HG02610 (cell line): ENCODE measurements around the gene KCNQ4.

Experiments used
- ATAC-seq: cut with Tn5 transposase; IDR thresholded peaks from one replicate; pipeline ENCODE4 v1.9.1; 2021; ENCODE audit warnings: mild to moderate bottlenecking, moderate library complexity; ENCODE audit not compliant: unreplicated experiment

The KCNQ4 gene

DNA sequence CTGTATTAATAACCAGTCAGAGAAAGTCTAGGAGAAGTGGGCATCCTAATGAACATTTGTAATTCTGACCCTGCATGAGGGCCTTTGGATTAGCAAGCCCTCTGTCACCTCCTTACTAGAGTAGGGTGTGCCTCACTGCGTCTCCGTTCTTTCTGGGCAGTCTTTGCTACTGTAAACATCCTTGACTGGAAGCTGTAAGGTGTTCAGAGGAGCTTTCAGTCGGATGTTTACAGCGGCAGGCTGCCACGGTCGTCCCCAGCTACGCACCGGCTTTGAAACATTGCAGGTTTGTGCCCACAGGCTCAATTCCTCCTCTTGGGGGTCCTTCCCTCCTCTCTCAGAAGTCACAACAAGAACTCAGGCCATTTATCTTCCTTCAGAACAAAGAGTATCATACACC is 29.4 kb upstream of the KCNQ4 start:
- ATAC-seq = no peak

DNA sequence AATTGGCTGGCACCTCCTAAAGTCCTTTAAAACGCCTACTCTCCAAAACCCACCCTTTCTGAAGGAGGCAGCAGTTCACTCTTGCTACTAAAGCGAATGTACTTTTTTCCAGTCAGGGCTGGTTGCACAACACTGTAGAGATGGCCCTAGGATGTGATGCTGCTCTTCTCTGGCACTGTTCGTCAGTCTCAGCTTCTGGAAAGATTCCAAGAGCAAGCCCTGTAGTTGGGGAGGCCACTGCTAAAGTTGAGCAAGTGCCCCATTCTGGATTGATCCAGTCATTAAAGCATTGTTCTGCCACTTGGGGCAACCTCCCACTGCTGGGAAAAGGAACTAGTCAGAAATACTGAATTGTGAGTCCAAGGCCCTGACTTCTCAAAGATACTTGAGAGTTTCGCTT is 28.5 kb upstream of the KCNQ4 start:
- no peak for ATAC-seq

DNA sequence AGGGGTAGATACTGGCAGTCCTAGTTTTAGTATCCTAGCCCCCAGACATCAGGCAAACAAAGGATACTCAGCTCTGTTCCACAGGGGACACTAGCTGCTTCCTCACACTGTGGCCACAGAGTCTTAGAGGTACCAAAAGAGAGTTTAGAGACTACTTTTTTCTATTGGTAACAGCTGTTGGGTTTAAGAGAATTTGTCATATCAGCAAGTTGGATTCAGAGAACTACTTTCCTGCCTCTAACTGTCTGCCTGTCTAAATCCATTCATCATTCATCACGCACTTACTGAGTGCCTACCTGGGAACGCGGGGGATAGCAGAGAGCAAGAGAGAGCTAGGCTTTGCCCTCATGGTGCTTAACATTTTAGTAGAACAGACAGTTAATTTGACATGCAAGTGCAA is 27.1 kb upstream of the KCNQ4 start:
- ATAC-seq = no peak

DNA sequence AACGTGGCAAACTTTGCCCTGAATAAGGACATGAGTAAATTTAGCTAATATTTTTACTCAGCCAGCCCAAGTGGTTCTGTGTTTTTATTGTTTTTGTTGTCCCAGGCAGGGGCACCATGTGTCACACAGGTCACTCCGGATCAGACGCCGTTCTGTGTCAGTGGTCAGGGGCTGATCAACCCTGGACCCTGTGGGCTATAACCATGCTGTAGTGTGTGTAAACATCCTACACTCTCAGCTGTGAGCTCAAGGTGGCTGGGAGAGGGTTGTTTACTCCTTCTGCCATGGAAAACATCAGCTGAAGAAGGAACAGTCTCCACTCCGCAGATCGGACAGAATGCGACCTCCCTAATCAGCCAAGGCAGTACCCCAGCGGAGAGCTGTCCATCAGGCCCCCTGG is 26.5 kb upstream of the KCNQ4 start:
- no peak for ATAC-seq

DNA sequence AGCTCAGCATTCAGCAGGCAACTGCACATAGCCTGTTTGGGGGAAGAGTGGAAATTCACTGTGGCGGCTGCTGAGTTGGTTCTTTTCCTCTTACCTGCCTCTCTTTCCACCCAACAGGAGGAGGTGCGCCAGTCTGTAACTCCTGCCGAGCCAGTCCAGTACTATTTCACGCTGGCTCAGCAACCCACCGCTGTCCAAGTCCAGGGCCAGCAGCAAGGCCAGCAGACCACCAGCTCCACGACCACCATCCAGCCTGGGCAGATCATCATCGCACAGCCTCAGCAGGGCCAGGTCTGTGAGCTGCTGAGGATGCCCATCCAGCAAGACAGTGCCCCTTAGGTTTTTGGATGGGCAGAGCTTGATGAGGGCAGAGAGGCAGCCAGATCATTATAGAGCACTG is 25.6 kb upstream of the KCNQ4 start:
- ATAC-seq = no peak

DNA sequence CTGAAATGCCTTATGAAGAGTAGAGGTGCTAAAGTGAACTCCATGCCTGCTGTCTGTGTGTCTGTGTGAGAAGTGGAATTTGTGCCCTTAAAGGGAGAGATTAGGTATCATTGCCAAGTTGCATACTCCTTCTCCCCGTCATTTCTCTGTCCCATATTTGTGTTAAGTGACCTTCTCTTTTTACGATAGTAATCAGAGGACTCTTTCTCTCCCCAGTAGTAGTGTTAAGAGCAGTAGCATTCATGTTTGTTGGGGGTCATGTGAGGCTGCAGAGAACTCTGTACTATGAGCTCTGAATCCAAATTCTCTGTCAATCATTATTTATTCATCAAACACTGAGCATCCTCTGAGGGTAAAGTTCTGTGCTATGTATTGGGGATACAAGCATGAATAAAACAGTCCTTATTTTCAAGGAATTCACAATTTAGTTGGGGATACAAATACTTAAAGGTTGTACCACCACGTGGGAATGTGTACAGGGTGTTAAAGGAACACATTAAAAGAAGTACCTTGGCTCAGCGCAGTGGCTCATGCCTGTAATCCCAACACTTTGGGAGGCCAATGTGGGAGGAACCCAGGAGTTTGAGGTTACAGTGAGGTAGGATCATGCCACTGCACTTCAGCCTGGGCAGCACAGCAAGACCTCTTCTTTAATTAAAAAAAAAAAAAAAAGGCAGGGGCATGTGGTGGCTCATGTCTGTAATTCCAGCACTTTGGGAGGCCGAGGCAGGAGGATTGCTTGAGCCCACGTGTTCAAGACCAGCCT is 24.8 kb upstream of the KCNQ4 start:
- ATAC-seq = no peak

DNA sequence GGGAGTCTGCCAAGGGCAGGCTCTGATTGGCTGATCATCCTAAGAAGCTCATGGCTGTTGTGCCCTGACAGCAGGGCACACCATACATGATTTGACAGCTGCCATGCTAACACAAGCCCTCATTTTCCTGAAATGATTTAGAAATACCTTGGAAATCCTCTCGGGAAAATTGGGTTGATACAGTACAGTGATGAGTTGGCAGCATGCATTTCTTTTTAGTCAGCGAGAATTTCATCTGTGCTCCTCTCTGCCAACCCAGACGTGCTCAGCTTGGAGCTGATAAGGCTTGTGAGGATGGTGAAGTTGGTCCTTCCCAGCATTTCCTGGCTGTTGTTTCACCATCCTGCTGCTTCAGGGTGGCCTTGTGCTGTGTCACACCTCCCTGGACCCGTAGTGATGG is 22.6 kb upstream of the KCNQ4 start:
- no peak for ATAC-seq

DNA sequence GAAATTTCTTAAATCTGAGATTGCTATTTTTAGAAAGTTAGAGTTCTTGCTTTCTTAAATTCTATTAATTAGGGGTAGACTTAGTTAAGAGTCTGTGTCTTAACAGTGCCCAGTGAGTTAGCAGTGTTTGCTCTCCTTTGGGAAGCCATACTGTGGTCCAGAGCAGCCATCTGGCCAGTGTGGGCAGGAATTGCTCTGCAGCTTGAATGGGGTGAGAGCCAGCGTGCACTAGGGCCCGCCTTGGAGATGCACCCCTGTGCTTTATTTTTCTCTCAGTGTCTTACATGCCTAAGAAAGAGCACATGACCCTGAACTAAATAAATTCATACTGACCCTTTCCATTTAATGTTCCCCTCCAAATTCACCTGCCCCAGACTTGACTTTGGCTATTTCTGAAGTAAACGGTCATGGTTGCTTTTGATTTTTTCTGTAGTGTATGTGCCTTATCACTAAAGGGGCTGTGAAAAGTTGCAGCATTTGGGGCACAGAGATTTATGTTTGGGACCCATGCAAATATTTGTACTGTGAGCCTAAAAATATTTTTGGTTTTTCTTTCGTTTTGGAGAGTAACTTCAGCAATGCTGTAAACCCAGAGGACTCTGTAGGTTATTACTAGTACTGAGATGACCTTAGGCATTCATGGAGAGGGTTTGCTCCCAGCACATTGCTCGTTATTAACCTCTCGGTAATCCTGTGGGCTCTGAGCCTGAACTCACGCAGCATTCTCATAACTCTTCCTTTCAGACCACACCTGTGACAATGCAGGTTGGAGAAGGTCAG is 21.3 kb upstream of the KCNQ4 start:
- no peak for ATAC-seq

DNA sequence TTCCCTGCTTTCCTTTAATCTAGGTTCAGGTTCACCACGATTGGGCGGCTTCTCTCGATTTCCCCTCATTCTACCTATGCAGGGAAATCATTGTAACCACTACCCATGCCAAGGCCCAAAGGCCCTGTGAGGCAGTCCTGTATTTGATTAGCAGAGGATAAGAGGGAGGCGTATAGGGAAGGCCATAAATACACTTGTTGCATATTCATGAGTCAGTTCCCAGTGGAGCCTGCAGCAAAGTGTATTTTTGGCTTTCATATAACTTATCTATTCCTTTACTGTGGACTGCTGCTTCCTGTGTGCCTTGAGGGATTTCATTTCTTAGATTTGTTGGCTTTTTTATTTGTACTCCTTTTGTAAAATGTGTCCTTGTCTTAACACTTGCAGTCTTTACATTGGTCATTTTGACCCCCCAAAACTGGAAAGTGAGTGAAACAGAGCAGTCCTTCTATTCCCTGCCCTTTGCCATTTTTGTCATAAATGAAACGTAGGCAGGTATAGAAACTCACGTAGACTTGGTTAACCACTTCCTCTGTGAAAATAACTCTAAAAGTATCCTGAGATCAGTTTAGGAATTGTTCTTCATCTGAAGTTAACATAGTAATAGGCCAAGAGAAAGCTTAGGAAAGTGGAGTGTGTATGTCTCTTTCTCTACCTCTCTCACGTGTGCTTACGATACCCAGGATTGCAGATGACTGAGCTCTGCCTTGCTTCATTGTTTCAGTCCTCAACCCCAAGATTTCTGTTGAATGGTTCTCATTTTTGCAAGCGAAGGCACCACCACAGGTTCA is 19.6 kb upstream of the KCNQ4 start:
- no peak for ATAC-seq

DNA sequence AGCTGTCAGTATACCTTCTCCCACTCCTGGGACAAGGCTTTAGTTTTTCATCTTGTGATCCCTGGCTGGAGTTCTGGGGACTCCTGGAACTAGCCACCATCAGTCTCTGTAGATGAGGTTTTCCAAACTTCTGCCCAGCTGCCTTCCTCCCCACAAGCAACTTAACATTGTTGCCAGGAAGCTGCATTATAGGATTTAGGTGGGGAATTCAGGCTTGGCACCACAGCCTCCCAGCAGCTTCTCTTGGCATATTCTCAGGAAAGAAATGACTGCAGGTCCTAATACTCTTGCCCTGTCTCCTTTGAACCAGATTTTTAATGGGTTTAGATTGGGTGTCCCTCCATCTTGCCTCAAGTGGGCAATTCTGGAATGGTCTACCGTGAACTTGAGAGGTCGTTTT is 18.6 kb upstream of the KCNQ4 start:
- no peak for ATAC-seq

DNA sequence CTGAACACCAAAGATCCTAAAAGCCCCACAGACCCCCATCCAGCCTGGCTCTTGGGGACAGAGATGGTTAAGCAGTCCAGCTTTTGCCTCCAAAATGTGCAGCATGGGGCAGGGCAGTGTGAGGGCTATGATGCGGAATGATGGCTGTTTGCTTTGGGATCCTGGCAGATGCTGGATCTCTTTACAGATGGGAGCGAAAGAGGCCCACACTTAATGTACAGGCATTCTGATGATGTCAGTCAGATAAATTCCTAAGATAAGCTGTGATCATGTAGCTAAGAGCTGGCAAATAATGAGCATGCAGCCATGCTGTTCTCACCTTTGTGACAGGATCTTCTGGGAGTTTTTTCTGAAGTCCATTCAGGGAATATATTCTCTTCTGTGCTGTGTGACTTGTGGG is 17.6 kb upstream of the KCNQ4 start:
- no peak for ATAC-seq

DNA sequence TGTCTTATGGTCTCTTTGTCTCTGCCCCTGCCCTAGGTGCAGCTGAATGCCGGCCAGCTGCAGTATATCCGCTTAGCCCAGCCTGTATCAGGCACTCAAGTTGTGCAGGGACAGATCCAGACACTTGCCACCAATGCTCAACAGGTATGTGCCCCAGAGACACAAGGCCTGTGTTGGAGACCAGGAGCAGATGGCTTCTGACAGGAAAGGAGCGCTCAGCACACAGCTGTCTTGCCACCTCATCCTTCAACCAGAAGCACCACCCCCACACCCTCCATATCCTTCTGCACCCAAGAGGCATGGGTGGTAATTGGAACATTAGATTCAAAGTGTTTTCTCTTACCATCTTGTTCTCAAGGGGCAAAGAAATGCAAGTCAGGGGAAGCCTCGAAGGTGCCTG is 17.0 kb upstream of the KCNQ4 start:
- ATAC-seq = no peak

DNA sequence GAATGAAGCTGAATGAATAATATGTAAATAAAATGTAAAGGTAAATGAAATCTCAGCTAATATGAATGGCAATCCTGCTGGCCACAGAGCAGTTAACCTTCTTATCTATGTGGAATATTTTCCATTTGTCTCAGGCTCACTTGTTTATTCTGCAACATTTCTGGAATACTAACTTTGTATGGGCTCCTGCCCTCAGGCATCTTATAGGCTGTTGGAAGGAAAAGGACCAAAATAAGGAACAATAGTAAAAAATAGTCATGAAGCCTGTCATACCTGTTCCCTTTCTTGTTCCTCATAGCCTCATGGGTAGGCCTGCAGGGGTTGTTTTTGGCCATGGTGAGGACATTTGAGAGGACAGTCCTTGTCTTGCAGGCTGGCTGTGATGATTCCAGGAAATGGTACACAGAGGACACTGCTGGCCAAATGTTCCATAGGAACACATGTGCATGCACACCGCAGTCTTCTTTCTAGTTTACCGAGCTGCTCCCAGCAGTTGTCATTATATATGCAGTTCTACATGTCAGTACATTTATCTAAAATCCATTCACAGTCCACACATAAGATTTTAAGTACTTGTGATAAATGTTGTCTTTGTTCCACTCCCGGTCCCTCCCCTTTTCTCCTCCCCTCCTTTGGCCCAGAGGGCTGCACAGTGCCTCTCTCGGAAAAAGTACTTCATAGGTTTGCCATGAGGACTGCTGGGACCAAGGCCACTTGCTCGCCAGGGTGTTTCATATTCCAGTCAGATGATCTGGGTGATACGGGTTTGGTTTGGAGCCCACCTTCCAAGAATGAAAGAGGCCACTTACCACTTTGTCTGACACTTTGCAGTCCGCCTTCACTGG is 15.2 kb upstream of the KCNQ4 start:
- no peak for ATAC-seq

DNA sequence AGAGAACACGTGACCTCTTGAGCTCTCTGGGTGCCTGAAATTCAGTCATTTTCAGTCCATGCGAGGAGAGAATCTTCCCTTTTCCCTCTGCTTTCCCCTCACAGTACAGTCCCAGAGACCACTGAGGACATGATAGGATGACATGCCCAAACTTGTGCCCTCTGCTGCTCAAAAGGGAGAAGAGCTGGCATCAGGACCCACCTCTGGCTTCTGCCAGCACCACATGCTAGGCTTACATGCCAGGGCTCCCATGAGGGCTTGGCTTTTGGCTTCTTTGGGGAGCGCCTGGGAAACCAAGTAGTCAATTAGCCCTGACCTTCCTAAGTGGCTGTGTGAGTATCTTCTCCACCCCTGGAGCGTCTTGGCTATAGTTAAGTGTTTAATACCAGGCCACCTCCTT is 13.8 kb upstream of the KCNQ4 start:
- no peak for ATAC-seq

DNA sequence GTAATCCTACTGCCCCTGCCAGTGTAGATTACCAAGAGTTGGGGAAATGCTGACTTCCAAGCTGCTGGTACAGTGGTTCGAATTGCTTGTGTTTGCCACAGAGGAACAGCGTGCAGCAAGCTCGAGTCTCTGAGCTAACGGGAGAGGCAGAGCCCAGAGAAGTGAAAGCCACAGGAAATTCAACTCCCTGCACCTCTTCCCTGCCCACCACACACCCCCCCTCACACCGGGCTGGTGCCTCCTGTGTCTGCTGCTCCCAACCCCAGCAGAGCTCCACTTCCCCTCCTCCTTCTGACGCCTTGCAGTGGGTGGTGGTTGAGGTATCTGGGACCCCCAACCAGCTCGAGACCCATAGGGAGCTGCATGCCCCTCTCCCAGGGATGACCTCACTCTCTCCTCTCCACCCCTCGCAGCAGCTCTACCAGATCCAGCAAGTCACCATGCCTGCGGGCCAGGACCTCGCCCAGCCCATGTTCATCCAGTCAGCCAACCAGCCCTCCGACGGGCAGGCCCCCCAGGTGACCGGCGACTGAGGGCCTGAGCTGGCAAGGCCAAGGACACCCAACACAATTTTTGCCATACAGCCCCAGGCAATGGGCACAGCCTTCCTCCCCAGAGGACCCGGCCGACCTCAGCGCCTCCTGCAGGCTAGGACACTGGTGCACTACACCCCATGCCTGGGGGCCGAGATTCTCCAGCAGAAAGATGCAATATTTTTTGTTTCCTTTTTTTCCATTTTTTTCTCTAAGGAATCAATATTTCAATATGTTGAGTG is 13.1 kb upstream of the KCNQ4 start:
- no peak for ATAC-seq

DNA sequence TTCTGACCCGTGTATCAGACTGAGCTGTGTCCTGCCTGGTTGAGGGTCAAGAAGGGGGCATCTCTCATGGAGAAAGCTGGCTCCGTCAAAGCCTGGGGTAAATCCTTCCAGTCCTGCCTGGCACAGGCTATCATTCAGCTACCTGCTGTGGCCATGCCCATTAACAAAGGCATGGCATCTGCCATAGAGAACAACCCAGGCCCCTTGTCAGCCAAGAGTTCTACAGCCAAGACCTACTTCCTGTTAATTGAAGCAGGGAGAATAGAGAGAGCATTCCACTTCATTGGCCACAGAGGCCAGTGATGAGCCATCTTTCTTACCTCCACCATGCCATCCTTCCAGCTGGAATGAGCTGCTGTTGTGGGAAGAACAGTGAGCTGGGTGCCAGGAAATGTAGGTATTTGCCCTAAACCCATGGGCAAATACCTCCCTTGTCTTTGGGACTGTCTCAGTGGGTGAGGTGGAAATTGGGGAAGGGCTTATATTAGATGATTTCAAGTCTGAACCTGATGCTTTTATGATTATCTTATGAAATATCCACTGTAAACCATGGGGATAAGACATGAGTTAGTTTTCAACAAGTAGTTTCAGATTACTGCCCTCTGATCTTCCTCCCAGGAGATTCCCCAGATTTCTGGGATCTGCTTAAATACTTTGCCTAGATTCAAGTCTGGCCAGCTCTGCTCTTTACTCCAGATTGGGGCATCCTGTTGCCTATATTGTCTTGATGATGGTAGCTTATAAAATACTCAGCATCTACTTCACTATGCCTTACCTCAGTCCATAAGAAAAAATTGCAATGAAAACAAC is 11.2 kb upstream of the KCNQ4 start:
- ATAC-seq = no peak

DNA sequence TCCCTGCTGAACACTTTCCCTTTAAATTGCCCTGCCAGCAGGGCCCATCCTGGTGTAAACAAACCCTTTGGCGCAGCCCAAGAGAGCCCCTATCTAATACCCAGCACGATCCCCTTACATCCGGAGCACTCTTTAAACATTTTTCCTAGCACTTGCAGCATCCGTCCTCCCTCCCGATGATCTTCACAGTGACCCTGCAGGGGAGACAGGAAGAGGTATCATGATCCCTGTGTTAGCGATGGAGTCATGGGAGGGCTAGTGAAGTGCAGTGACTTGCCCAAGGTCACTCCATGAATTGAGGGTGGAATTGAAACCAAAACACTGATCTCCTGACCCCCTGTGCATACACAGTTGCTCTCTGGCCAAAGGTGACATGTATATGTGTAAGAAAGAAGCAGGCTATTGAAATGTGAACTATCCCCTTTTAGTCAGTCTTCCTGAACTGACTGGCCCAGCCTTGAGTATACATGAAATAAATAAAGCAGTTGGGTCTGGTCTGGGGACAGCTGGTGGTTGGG is 9.8 kb upstream of the KCNQ4 start:
- ATAC-seq = no peak

DNA sequence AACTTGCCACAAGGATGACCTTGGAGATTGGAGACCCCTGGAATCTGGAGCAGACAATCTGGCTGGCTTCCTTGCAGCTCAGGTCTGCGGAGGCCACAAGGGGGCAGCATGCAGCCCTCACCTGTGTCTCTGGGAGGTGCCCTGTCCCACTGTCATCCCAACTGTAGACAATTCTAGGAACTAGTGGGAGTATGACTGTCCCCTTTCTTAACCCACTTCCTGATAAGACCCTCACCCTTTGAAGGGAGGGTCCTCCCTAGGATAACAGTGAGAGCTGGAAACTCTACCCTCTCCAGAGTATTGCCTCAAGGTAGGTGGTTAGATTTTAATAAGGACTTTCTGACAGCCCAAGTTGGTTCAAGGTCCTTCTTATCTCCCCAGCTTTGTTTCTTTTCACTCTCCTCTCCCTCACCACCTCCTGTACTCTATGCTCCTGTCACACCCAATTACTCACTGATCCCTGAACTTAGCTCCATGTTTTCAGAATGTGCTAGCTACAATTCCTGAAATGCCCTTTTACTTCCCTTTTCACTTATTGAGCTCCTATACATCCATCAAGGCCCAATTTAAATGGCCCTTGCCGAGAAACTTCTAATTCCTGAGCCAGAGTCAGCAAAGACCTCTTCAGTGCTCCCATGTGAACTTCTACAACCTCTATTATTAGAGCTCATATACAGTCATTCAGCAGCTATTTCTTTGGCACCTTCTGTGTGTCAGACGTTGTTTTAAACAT is 9.2 kb upstream of the KCNQ4 start:
- no peak for ATAC-seq
